Liver (tissue), 3 donors: Measurements from ENCODE around the gene CACNB4.

Source experiments
- ATF3 ChIP-seq: IDR thresholded peaks from 2 replicates; pipeline ENCODE4 v1.6.1; 2016; ENCODE audit warnings: antibody characterized with exemption
- CTCF ChIP-seq: fragments of 150-350 bp; IDR thresholded peaks from 2 replicates; pipeline ENCODE4 v1.5.1; 2017; ENCODE audit warnings: improper control_type of control experiment, low read depth, low read length; ENCODE audit not compliant: missing input control
- EGR1 ChIP-seq, 2 donors: IDR thresholded peaks; 2 replicates each; pipeline ENCODE4 v1.6.1; 2016 to 2018; ENCODE audit warnings: antibody characterized with exemption in 2 of 2, low read depth in 2 of 2
- FOXA1 ChIP-seq: IDR thresholded peaks from 2 replicates; pipeline ENCODE4 v1.6.1; 2016; ENCODE audit warnings: antibody characterized with exemption
- GABPA ChIP-seq, 2 donors: IDR thresholded peaks in 1 of 2; conservative IDR thresholded peaks in 1 of 2; 2 replicates each; pipeline ENCODE4 v1.6.1; 2016; ENCODE audit warnings: antibody characterized with exemption in 2 of 2, mild to moderate bottlenecking in 1 of 2, moderate library complexity in 1 of 2
- JUND ChIP-seq, 2 donors: IDR thresholded peaks; 2 replicates each; pipeline ENCODE4 v1.6.1; 2016; ENCODE audit warnings: antibody characterized with exemption in 2 of 2
- MAX ChIP-seq: IDR thresholded peaks from 2 replicates; pipeline ENCODE4 v1.6.1; 2016; ENCODE audit warnings: antibody characterized with exemption
- RAD21 ChIP-seq, 2 donors: IDR thresholded peaks; 2 replicates each; pipeline ENCODE4 v1.6.1; 2016; ENCODE audit warnings: antibody characterized with exemption in 2 of 2, mild to moderate bottlenecking in 2 of 2
- REST ChIP-seq: IDR thresholded peaks from 2 replicates; pipeline ENCODE4 v1.6.1; 2016; ENCODE audit warnings: antibody characterized with exemption, mild to moderate bottlenecking
- RXRA ChIP-seq, 2 donors: IDR thresholded peaks; 2 replicates each; pipeline ENCODE4 v1.6.1; 2017 to 2018; ENCODE audit warnings: antibody characterized with exemption in 2 of 2, mild to moderate bottlenecking in 1 of 2
- SP1 ChIP-seq: IDR thresholded peaks from 2 replicates; pipeline ENCODE4 v1.6.1; 2018; ENCODE audit warnings: antibody characterized with exemption, mild to moderate bottlenecking
- TAF1 ChIP-seq: conservative IDR thresholded peaks from 2 replicates; pipeline ENCODE4 v1.6.1; 2016; ENCODE audit warnings: antibody characterized with exemption, mild to moderate bottlenecking
- ZBTB33 ChIP-seq: IDR thresholded peaks from 2 replicates; pipeline ENCODE4 v1.6.1; 2016; ENCODE audit warnings: antibody characterized with exemption
- donor health status: healthy.
- donor health status: healthy.

- no peak for TF ChIP-seq CTCF
- no peak for TF ChIP-seq EGR1 (IDR thresholded peaks at IDR 0.05; ENCODE audit: low read depth in 2 of 2)
- no peak for TF ChIP-seq RAD21 (IDR thresholded peaks at IDR 0.05)
- no peak for TF ChIP-seq REST
- TF ChIP-seq GABPA (IDR thresholded peaks at IDR 0.05 in 1 of 2, conservative IDR thresholded peaks at IDR 0.05 in 1 of 2): no peak
- no peak for TF ChIP-seq MAX
- no peak for TF ChIP-seq JUND (IDR thresholded peaks at IDR 0.05)
- no peak for TF ChIP-seq FOXA1
- TF ChIP-seq ZBTB33: no peak
- no peak for TF ChIP-seq RXRA (IDR thresholded peaks at IDR 0.05)
- TF ChIP-seq SP1: no peak
- TF ChIP-seq ATF3: no peak
- no peak for TF ChIP-seq TAF1
Observed at GRCh38 chr2:151983221-151983620, 115.6 kb downstream of the CACNB4 start.
